ENCODE data around the gene TMEM219. TPM values are rescaled to one million over a fixed set of nuclear protein-coding genes. Genes with fewer than 3 reads are reported as not detected.
A peak's percentile ranks its signal among the peaks of the same experiment; 100 is the strongest.

TMEM219 gene
- total and polyA plus RNA-seq, 4 donors: 25.5 to 75.9 (median 46.9) TPM

DNA sequence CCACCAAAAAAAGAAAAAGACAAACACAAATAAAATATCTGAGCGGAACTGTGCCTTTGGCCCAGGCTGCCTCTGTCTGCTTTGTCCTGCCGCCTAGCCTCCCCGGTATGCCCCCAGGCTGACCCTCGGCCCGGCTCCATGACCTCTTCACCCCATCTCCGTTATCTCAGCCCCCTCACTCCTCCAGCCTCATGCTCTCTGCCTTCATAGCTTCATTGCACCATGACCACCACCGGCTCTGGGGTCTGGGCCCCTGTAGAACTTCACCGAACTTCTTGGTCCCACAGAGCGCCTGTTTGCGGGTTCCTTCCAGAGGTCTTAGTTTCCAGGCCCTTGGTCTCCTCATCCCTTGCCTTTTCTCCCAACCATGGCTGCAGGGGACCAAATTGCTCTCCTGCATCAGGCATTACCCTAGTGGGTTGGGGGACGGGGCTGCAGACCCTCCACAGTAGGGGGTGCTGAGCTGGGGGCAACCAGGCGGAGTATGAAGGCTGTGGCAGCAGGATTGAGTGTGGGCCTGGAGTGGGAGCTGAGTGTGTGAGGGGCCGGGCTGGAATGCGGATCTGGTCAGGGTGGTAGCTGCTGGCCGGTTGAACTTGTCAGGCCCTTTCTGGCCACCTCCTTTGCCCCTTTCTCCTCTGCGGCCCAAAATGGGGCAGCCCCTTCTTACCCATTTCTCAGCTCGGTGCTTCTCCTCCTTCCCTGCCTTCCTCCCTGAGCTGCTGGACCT, 26.6 kb downstream of the TMEM219 start:
- Histone ChIP-seq H3K4me3 (ENCODE audit: low read depth in 1 of 3, low read length in 3 of 3) (no peak overlapping the region), H3K4me1 (ENCODE audit: control insufficient read depth in 4 of 4, insufficient read depth in 4 of 4, low read length in 3 of 4) (no peaks in the 10 kb centered on the region), H3K36me3 (ENCODE audit: control insufficient read depth in 4 of 4, insufficient read depth in 3 of 4, low read depth in 1 of 4, low read length in 3 of 4) (peaks cover 34 to 85% (median 46%) of the 10 kb centered on the region in 4 donors), H3K27ac (ENCODE audit: low read depth in 1 of 2, low read length in 2 of 2) (no peak overlapping the region), H3K9ac (ENCODE audit: low read depth in 1 of 2, low read length in 2 of 2) (no peak overlapping the region), H3K27me3 (ENCODE audit: control insufficient read depth in 4 of 4, insufficient read depth in 4 of 4, low read length in 3 of 4) (no peaks in the 10 kb centered on the region), H3K9me3 (ENCODE audit: control insufficient read depth in 4 of 4, low read length in 3 of 4) (no peaks in the 10 kb centered on the region)
- DNase-seq (ENCODE audit: low spot score): no peak
- TF ChIP-seq HNF4A (conservative IDR thresholded peaks at IDR 0.05) (peak in 1 of 2 donors; percentile 1), RAD21 (IDR thresholded peaks at IDR 0.05) (no peak)
- WGBS: 86% methylated on average over 17 of the region's 17 CpGs

DNA sequence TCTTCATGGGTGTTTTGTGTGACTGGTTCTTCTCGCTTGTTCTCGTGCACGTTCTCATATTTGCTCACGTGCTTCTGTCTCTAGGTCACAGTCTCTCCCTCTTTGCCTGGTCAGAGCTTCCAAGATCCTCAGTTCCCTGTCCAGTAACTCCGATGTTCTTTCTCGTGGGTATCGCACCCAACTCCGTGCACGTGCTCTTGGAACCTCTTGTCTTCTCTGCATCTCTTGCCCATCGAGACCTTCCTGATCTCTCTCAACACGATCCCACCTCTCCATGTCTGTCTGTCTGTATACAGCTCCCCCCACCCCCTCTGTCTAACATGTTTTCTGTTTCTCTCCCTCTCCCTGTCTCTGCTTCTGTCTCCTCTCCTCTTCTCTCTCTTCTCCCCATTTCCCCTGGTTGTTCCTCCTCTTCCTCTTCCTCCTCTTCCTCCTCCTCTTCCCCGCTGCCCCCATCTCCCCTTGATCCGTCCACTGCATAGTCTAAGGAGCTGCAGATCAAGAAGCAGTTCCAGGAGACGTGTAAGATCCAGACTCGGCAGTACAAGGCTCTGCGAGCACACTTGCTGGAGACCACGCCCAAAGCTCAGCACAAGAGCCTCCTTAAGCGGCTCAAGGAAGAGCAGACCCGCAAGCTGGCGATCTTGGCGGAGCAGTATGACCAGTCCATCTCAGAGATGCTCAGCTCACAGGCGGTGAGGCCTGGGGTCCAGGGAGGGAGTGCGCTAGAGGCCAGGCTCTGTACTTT, 27.4 kb downstream of the TMEM219 start:
- 87% methylated on average over 23 of the region's 23 CpGs for WGBS
- Histone ChIP-seq H3K9me3 (ENCODE audit: control insufficient read depth in 4 of 4, low read length in 3 of 4) (no peaks in the 10 kb centered on the region), H3K9ac (ENCODE audit: low read depth in 1 of 2, low read length in 2 of 2) (no peak overlapping the region), H3K27ac (ENCODE audit: low read depth in 1 of 2, low read length in 2 of 2) (no peak overlapping the region), H3K4me1 (ENCODE audit: control insufficient read depth in 4 of 4, insufficient read depth in 4 of 4, low read length in 3 of 4) (peaks cover under 1 to 6% (median 2%) of the 10 kb centered on the region in 4 donors), H3K4me3 (ENCODE audit: low read depth in 1 of 3, low read length in 3 of 3) (no peak overlapping the region), H3K27me3 (ENCODE audit: control insufficient read depth in 4 of 4, insufficient read depth in 4 of 4, low read length in 3 of 4) (no peaks in the 10 kb centered on the region), H3K36me3 (ENCODE audit: control insufficient read depth in 4 of 4, insufficient read depth in 3 of 4, low read depth in 1 of 4, low read length in 3 of 4) (peaks cover 28 to 82% (median 40%) of the 10 kb centered on the region in 4 donors)
- DNase-seq (ENCODE audit: low spot score): no peak
- TF ChIP-seq YY1 (IDR thresholded peaks at IDR 0.05) (no peak), JUND (IDR thresholded peaks at IDR 0.05) (no peak), RAD21 (IDR thresholded peaks at IDR 0.05) (no peak), ATF3 (IDR thresholded peaks at IDR 0.05) (no peak), FOXA1 (IDR thresholded peaks at IDR 0.05) (no peak), CTCF (IDR thresholded peaks at IDR 0.05; ENCODE audit: low read depth, low read length, missing input control) (no peak), NR2F2 (IDR thresholded peaks at IDR 0.05) (no peak), ZBTB33 (IDR thresholded peaks at IDR 0.05) (no peak), REST (IDR thresholded peaks at IDR 0.05) (no peak), HNF4G (IDR thresholded peaks at IDR 0.05) (no peak), FOXA2 (IDR thresholded peaks at IDR 0.05) (no peak), HNF4A (conservative IDR thresholded peaks at IDR 0.05) (no peak), TAF1 (conservative IDR thresholded peaks at IDR 0.05) (no peak), RXRA (IDR thresholded peaks at IDR 0.05) (no peak), EGR1 (IDR thresholded peaks at IDR 0.05; ENCODE audit: low read depth in 2 of 2) (no peak), GABPA (IDR thresholded peaks at IDR 0.05 in 1 of 2, conservative IDR thresholded peaks at IDR 0.05 in 1 of 2) (no peak), MAX (IDR thresholded peaks at IDR 0.05) (no peak), SP1 (IDR thresholded peaks at IDR 0.05) (no peak)
